GDM1 (cell line): ENCODE results near the gene XPO6.

Experiments used
- DNase-seq: peaks from one replicate; lab custom pipeline; 2025; lab: John Stamatoyannopoulos, UW

XPO6 gene

GRCh38 chr16:28062261-28062846 is 149.4 kb downstream of the XPO6 start:
- no peak for DNase-seq

GRCh38 chr16:28061352-28062101 is 150.2 kb downstream of the XPO6 start:
- DNase-seq = no peak

- DNase-seq = no peak
Observed at GRCh38 chr16:28059841-28060575, 151.8 kb downstream of the XPO6 start.

GRCh38 chr16:28058839-28059589 is 152.8 kb downstream of the XPO6 start:
- DNase-seq = no peak

GRCh38 chr16:28057949-28058348 is 153.8 kb downstream of the XPO6 start:
- DNase-seq = no peak

- no peak for DNase-seq
Observed at GRCh38 chr16:28053461-28053860, 158.3 kb downstream of the XPO6 start.

GRCh38 chr16:28052274-28053128 is 159.3 kb downstream of the XPO6 start:
- DNase-seq = no peak

- no peak for DNase-seq
Observed at GRCh38 chr16:28051486-28051885, 160.3 kb downstream of the XPO6 start.
